ENCODE data around the gene HYAL1.

Gene HYAL1, protein sequence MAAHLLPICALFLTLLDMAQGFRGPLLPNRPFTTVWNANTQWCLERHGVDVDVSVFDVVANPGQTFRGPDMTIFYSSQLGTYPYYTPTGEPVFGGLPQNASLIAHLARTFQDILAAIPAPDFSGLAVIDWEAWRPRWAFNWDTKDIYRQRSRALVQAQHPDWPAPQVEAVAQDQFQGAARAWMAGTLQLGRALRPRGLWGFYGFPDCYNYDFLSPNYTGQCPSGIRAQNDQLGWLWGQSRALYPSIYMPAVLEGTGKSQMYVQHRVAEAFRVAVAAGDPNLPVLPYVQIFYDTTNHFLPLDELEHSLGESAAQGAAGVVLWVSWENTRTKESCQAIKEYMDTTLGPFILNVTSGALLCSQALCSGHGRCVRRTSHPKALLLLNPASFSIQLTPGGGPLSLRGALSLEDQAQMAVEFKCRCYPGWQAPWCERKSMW

DNA sequence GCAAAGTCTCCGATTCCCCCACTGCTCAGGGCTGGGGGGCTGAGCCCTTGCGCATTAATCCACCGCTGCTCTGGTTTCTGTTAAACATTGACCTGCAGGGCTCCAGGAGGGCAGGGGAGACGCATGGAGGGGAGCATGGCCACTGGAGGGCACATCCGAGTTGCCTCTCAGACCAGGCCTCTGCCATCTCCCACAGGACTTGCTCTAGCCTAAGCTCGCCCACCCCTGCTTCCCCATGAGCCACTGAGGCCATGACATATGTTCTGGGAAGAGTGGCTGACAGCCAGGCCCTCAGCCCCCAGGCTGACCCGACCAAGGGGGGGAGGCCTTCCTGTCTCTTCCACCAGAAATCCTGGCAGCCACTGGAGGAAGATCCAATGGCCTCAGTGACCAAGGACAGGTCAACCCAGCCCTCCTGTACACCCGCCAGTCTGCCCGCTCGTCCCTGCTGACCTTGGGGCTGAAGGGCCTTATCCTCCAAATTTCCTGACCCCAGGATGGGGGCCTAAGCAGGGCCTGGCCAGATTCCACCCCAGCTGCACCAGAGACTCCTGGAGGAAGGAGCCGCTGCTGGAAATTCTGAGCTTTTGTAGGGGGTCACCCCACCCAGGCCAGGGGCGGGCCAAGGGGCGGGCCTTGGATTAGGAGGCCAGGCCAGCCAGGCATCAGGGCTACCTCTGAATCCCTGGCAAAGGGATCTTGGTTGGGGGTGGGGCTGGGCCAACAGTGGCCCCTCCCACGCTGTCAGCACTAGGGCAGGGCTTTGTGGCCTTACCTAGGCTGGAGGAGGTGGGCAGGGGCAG lies at the start of gene HYAL1:
Gene HYAL1, minus strand, starts transcription at position 562 of the 803 bp plus-strand sequence. CDS start 618 bp downstream, outside the sequence.
- no peak for DNase-seq (ENCODE audit: low spot score)

DNA sequence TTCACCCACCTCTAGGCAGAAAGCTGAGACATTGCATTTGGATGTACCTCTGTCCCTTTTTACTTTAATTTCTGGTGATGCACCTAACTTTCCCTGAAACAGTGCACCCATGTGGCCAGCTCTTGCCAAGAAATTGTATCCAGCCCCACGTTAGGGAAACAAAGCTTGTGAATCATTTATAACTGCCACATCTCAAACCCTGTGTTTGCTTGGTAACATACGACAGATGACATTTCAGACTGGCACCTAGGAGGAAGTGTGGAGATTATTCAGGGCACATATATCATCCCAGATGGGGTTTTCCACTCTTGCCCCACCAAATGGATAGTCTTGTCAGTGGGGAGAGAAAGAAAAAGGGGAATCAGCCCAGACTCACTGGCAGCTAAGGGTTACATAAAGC lies 49.4 kb upstream of the HYAL1 start:
- DNase-seq (ENCODE audit: low spot score): no peak

DNA sequence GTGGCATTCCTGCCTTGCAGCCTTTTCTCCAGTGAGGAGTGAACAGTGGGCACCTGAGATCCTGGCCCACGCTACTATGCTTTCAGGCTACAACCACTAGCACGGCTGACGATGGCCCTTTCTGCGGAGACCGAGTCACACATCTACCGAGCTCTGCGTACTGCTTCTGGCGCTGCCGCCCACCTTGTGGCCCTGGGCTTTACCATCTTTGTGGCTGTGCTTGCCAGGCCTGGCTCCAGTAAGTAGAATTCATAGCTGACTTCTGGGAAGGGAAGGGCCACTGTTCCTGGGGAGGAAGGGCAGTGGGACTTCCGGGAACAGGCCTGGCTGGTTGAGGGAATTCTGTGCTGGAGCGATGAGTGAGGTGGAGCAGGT lies 47.9 kb upstream of the HYAL1 start:
- DNase-seq (ENCODE audit: low spot score): no peak

DNA sequence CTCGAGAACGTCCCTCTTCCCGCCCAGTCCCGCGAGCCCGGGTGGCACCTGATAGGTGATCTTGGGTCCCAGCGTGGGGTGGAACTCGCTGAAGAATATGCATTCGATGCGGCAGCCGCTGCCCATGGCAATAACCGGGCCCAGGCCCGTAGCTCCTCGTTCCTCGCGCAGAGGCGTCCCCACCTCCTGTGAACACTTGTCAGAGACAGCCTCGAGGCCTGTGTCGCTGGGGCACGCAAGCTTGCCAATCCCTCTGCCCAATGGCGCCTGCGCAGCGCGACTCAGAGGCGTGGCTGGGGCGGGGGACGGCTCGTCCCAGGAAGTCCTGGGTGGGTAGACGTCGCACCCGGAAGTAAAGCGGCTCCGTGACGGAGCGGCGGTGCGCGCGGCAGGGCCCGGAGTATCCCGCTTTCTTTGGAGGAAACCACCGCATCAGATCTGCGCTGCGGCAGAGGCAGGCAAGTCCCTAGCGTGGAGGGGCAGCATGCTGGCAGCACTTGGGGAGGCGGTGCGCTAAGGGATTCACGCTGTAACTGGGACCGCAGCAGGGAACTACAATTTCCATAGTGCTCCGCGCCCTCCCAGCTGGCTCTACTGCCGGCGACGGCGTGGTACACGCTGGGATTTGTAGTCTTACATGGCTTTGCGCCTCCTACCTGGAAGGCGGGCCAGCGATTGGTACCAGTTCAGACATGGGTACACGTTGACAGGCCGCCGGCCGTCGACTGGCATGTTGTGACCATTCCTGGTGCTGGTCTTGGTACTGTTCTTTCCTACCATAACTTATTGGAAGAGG lies 47.4 kb upstream of the HYAL1 start, which contains the start of the genes CYB561D2 and NPRL2:
Gene CYB561D2, plus strand, starts transcription at position 336 of the 796 bp plus-strand sequence. CDS start 572 bp downstream, outside the sequence.
Gene NPRL2, minus strand, starts transcription at position 249 of the 796 bp plus-strand sequence. Its CDS starts 123 bp downstream, at position 126.
- peak; percentile 97 for DNase-seq (ENCODE audit: low spot score)

GRCh38 chr3:50350213-50350526 lies 46.8 kb upstream of the HYAL1 start:
- DNase-seq (ENCODE audit: low spot score): no peak

DNA sequence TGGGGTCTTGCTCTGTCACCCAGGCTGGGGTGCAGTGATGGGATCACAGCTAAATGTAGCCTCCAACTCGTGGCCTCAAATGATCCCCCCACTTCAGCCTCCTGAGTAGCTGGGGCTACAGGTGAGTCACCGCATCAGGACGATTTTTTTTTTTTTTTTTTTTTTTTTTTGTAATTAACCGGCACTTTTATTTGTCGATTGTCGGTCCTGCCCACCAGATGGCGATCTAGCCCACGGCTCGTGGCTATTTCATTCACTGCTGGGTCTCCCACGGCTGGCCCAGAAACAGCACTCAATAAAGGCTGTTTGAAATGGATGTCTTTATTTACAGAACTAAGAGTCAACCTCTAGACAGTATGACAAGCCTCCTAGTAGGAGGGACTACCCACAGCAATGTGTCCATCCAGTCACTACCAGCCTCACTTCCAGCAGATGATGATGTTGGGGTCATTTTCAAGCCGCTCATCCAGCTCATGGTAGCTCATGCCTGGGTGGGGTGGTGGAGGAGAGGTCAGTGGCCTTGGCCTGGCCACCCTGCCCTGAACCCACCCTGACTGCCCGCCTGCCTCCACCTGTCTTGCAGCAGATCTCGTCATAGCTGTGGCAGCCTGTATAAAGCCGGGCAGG lies 43.9 kb upstream of the HYAL1 start:
- DNase-seq (ENCODE audit: low spot score): peak; percentile 74

DNA sequence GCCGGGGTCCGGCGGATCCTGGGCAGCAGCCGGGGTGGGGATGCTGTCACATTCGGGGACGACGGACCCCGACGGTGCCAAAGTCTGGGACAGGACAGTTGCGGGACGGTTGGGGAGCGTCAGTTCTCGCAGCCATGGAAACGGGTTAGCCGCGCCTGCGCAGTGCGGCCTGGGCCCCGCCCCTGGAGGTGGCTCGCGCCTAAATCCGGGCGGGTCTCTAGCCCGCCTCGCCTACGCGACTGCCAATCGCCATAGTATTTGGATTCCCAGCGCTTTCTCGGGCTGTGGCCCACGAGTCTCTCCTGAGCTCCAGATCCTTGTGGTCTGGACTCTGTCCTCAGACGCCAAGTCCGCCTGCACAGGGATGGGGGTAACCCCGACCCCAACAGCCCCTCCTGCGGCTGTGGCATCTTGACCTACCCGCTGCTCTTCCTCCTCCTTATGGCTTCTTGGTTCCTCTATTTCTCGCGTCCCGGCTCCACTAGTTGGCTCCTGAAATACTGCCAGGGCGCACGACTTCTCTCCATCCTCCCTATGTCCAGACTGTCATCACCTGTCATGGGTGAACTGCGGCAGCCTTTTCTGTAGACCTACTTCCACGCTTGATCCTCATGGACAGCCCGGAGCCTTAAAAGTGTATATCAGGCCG lies 42.3 kb upstream of the HYAL1 start, which contains the start of gene ZMYND10:
Gene ZMYND10, minus strand, starts transcription at position 147 of the 649 bp plus-strand sequence. CDS start 153 bp downstream, outside the sequence.
- DNase-seq (ENCODE audit: low spot score): peak; percentile 94

- no peak for DNase-seq (ENCODE audit: low spot score)
Measured at GRCh38 chr3:50345008-50345407, 41.6 kb upstream of the HYAL1 start.

- DNase-seq (ENCODE audit: low spot score): no peak
Measured at GRCh38 chr3:50342813-50343633, 39.6 kb upstream of the HYAL1 start.

DNA sequence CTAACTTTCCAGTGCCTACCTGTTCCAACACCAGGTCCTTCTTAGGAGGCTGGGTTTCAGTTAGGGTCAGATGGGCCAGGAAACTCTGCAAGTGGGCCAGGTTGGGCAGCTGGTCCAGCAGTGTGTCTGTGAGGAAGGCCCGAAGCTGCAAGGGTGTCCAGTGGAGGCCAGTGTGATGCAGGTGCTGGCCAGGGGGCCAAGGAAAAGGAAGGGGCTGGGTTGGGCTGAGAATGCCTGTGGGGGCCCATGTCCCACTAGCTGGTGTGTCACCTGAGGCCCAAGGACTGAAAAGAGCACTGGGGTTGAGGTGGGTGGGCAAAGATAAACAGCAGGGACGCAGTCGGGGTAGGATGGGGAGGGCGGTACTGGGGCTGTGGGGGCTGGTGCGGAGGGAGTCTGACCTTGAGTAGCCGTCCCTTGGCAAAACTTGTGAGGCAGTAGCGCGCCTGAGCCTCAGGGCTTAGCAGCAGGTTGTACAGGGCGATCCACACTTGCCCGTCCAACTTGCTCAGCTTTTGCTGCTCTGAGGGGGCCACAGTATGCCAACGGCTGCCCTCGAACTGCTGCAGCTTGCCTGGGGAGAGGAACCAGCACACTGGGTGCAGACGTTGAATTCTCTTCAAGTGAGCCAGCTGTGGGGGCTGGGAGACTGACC lies 38.7 kb upstream of the HYAL1 start:
- DNase-seq (ENCODE audit: low spot score): no peak

DNA sequence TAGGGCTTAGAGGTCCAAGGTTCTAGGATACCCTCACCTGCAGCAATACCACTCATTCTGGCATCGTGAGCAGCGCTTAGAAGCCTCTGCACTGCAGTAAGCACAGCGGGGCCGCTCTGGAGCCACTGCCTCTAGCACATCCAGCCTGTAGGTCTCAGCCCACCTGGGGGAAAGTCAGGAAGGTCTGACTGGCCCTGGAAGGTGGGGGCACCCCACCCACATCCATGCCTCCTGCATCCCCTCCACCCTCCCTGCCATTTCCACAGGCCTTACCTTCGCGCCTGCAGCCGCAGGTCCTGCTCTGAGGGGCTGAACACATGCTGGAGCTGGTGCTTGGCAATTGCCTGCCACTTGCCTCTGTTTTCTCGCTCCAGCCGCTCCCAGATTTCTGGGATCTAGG lies 38.2 kb upstream of the HYAL1 start:
- DNase-seq (ENCODE audit: low spot score): no peak

- DNase-seq (ENCODE audit: low spot score): no peak
Measured at GRCh38 chr3:50340448-50341329, 37.3 kb upstream of the HYAL1 start, which contains the start of gene RASSF1. TSS of gene RASSF1 (minus strand) at chr3:50340836. CDS start at chr3:50340805, 31 bp downstream.

DNA sequence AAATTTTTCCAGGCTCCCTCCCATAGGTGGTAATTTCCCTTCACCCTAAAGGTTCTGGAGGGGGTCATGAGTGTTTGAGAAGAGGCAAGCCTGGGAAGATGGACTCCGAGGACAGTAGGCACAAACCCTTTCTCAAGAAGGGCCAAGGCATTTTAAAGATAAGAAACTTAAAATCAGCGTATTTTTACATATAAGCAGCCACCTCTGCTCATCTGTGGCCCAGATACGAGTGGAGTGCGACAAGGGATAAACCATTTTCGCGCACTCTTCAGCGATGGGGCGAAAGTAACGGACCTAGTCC lies 36.7 kb upstream of the HYAL1 start:
- DNase-seq (ENCODE audit: low spot score): no peak

DNA sequence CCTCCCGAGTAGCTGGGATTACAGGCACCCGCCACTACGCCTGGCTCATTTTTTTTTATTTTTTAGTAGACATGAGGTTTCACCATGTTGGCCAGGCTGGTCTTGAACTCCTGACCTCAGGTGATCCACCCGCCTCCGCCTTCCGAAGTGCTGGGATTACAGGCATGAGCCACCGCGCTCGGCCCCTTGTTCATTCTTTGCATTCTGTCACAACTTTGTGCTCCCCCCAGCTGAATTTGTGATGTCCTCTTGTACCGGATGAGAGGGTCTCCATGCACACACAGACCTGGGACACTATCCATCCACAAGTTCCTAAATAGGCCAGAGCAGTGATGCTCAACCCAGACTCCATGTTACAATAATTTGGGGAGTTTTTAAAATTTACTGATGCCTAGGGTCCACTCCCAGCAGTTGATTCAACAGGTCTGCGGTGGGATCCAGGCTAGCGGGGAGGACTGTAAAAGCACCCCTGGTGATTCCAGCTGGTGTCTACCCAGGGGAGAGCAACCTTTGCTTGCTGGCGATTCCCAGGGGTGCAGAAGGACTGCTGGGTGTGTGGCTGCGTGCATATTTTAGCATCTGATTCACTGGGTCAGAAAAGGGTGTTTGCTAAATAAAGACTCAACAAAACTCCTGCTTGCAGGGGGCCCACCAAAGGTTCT lies 36.2 kb upstream of the HYAL1 start:
- DNase-seq (ENCODE audit: low spot score): no peak

- no peak for DNase-seq (ENCODE audit: low spot score)
Measured at GRCh38 chr3:50338965-50339364, 35.6 kb upstream of the HYAL1 start.

GRCh38 chr3:50337175-50337861 lies 33.9 kb upstream of the HYAL1 start:
- DNase-seq (ENCODE audit: low spot score): peak; percentile 98

DNA sequence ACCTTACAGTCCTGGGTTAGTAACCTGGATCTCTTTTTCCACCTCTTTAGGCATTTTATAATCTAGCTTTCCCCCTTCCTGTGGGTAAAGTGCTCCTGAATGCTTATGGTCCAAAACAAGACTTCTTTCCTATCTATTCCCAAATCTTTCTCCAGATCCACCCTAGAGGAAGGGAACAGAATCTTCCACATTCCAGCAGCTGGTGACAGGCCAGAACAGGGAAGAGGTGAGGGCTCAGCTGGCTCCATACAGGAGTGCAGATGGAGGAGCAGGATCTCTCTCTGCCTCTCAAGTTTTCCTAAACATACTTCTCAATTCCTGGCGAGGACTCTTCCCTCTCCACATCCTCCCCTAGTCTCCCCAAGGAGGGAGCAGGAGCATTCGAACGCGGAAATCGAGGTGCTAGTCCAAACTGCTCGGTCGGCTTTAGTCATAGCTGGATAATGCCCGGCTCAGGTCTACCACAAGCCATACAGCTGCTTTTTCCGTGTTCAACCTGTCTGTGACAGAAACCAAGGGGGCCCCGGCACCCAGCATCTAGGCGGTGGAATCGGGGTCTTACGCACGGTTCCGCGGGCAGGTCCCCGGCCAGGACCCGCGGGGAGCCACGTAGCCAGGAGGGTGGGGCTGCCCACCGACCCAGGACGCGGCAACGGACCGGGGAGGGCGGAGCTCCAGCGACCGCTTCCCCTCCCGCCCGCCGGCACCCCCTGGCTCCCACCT lies 33.2 kb upstream of the HYAL1 start:
- DNase-seq (ENCODE audit: low spot score): no peak
